ENCODE results near the gene BRD7. TPM values are rescaled to one million over a fixed set of nuclear protein-coding genes. Genes with fewer than 3 reads are reported as not detected.

BRD7 gene
- total RNA-seq, 1 donor from 2014 or later: 104 TPM

GRCh38 chr16:50378417-50378816, 9.6 kb upstream of the BRD7 start:
- no peaks in the 10 kb centered on the region for H3K36me3 Mint-ChIP-seq (ENCODE audit: insufficient read depth)

GRCh38 chr16:50377001-50377400, 8.2 kb upstream of the BRD7 start:
- Mint-ChIP-seq H3K9me3 (ENCODE audit: low read depth) (no peaks in the 10 kb centered on the region), H3K27ac (no peak overlapping the region), H3K27me3 (peaks cover 15% of the 10 kb centered on the region), H3K4me3 (ENCODE audit: low read depth) (no peak overlapping the region), H3K4me1 (ENCODE audit: low read depth) (no peaks in the 10 kb centered on the region), H3K36me3 (ENCODE audit: insufficient read depth) (no peaks in the 10 kb centered on the region)
- no peak for TF ChIP-seq CTCF (IDR thresholded peaks at IDR 0.05; ENCODE audit: unreplicated experiment)
- DNase-seq (ENCODE audit: low spot score, unreplicated experiment): no peak

More at GRCh38 chr16:50378417-50378816, 9.6 kb upstream of the BRD7 start:
- no peaks in the 10 kb centered on the region for H3K4me1 Mint-ChIP-seq (ENCODE audit: low read depth)
- TF ChIP-seq CTCF (IDR thresholded peaks at IDR 0.05; ENCODE audit: unreplicated experiment): no peak
- peaks cover 12% of the 10 kb centered on the region for H3K27me3 Mint-ChIP-seq
- H3K9me3 Mint-ChIP-seq (ENCODE audit: low read depth): no peaks in the 10 kb centered on the region
- H3K27ac Mint-ChIP-seq: no peak overlapping the region
- no peak for DNase-seq (ENCODE audit: low spot score, unreplicated experiment)
- H3K4me3 Mint-ChIP-seq (ENCODE audit: low read depth): no peak overlapping the region

GRCh38 chr16:50373780-50374179, 5.0 kb upstream of the BRD7 start:
- H3K36me3 Mint-ChIP-seq (ENCODE audit: insufficient read depth): no peaks in the 10 kb centered on the region
- no peaks in the 10 kb centered on the region for H3K9me3 Mint-ChIP-seq (ENCODE audit: low read depth)

GRCh38 chr16:50373345-50373701, 4.5 kb upstream of the BRD7 start:
- H3K9me3 Mint-ChIP-seq (ENCODE audit: low read depth): no peaks in the 10 kb centered on the region
- no peak for TF ChIP-seq CTCF (IDR thresholded peaks at IDR 0.05; ENCODE audit: unreplicated experiment)
- H3K27ac Mint-ChIP-seq: no peak overlapping the region
- no peaks in the 10 kb centered on the region for H3K36me3 Mint-ChIP-seq (ENCODE audit: insufficient read depth)
- H3K4me3 Mint-ChIP-seq (ENCODE audit: low read depth): no peak overlapping the region
- peaks cover 21% of the 10 kb centered on the region for H3K27me3 Mint-ChIP-seq
- no peak for DNase-seq (ENCODE audit: low spot score, unreplicated experiment)
- peaks cover 3% of the 10 kb centered on the region for H3K4me1 Mint-ChIP-seq (ENCODE audit: low read depth)

More at GRCh38 chr16:50373780-50374179, 5.0 kb upstream of the BRD7 start:
- no peak for DNase-seq (ENCODE audit: low spot score, unreplicated experiment)
- Mint-ChIP-seq H3K4me1 (ENCODE audit: low read depth) (peaks cover 3% of the 10 kb centered on the region), H3K27ac (no peak overlapping the region), H3K4me3 (ENCODE audit: low read depth) (no peak overlapping the region), H3K27me3 (peaks cover 21% of the 10 kb centered on the region)
- no peak for TF ChIP-seq CTCF (IDR thresholded peaks at IDR 0.05; ENCODE audit: unreplicated experiment)

GRCh38 chr16:50372611-50373344, 4.0 kb upstream of the BRD7 start:
- Mint-ChIP-seq H3K36me3 (ENCODE audit: insufficient read depth) (no peaks in the 10 kb centered on the region), H3K27me3 (peaks cover 21% of the 10 kb centered on the region), H3K27ac (peak overlapping the region; percentile 82), H3K4me1 (ENCODE audit: low read depth) (peaks cover 6% of the 10 kb centered on the region), H3K9me3 (ENCODE audit: low read depth) (no peaks in the 10 kb centered on the region), H3K4me3 (ENCODE audit: low read depth) (no peak overlapping the region)
- no peak for DNase-seq (ENCODE audit: low spot score, unreplicated experiment)
- no peak for TF ChIP-seq CTCF (IDR thresholded peaks at IDR 0.05; ENCODE audit: unreplicated experiment)

All from progenitor cell of endocrine pancreas (in vitro differentiated cells).